OCI-LY7 (cell line): ENCODE measurements around the gene EFHD1. TPM values are rescaled to one million over a fixed set of nuclear protein-coding genes. Genes with fewer than 3 reads are reported as not detected.

Experiments
- BruUV-seq: library from RNA; stranded (reverse); fragments of 400-500 nt; replicated peaks from 2 replicates; lab custom pipeline; 2021; lab: Mats Ljungman, UMichigan
- CTCF ChIA-PET: fragments of 300-600 bp; sonication (Branson Sonifier 250); formaldehyde crosslinking; loops from one replicate; lab custom pipeline; 2022; ENCODE audit warnings: antibody characterized with exemption; ENCODE audit not compliant: unreplicated experiment; lab: Charles Lee
- POLR2A ChIA-PET: fragments of 300-600 bp; sonication (Branson Sonifier 250); formaldehyde crosslinking; loops from one replicate; lab custom pipeline; 2022; ENCODE audit warnings: antibody characterized with exemption; lab: Charles Lee
- DNase-seq: peaks from one replicate; pipeline ENCODE4 v3.0.0-alpha.2; 2015; ENCODE audit warnings: low spot score
- H2AFZ ChIP-seq: fragments of 200-600 bp; sonication (generic), shearing (Covaris generic); 2 replicates; pipeline ENCODE4 v1.6.1; 2014; ENCODE audit warnings: mild to moderate bottlenecking, antibody characterized with exemption, low read length, moderate library complexity
- H3K27ac ChIP-seq: fragments of 200-600 bp; sonication (generic); 2 replicates; pipeline ENCODE4 v1.5.1; 2014; ENCODE audit warnings: mixed run types, low read depth, mild to moderate bottlenecking, moderate library complexity, low read length, inconsistent platforms; ENCODE audit not compliant: poor library complexity, severe bottlenecking
- H3K36me3 ChIP-seq: fragments of 200-600 bp; sonication (generic); 2 replicates; pipeline ENCODE4 v1.6.1; 2014; ENCODE audit warnings: mild to moderate bottlenecking, antibody characterized with exemption, low read length, moderate library complexity, mixed read lengths; ENCODE audit not compliant: insufficient read depth
- H3K4me1 ChIP-seq: fragments of 200-600 bp; sonication (generic); 2 replicates; pipeline ENCODE4 v1.5.1; 2014; ENCODE audit warnings: mild to moderate bottlenecking, low read length; ENCODE audit not compliant: insufficient read depth, poor library complexity, severe bottlenecking
- H3K4me2 ChIP-seq: fragments of 200-600 bp; sonication (generic); 2 replicates; pipeline ENCODE4 v1.6.1; 2014; ENCODE audit warnings: mild to moderate bottlenecking, low read length
- H3K4me3 ChIP-seq: fragments of 200-600 bp; sonication (generic); 2 replicates; pipeline ENCODE4 v1.5.1; 2014; ENCODE audit warnings: mild to moderate bottlenecking, low read depth, low read length; ENCODE audit not compliant: poor library complexity, severe bottlenecking
- H3K79me2 ChIP-seq: fragments of 200-600 bp; sonication (generic); 2 replicates; pipeline ENCODE4 v1.6.1; 2016; ENCODE audit warnings: low read depth, mild to moderate bottlenecking, low read length, moderate library complexity, mixed read lengths; ENCODE audit not compliant: insufficient read depth
- H3K9me2 ChIP-seq: fragments of 200-600 bp; sonication (generic); 2 replicates; pipeline ENCODE4 v1.6.1; 2016; ENCODE audit warnings: mild to moderate bottlenecking, low read length, mixed read lengths; ENCODE audit not compliant: insufficient read depth
- H3K9me3 ChIP-seq: fragments of 200-600 bp; sonication (generic); 2 replicates; pipeline ENCODE4 v1.6.1; 2014; ENCODE audit warnings: mild to moderate bottlenecking, mixed run types, low read length, mixed read lengths
- H4K20me1 ChIP-seq: fragments of 200-600 bp; sonication (generic); 2 replicates; pipeline ENCODE4 v1.6.1; 2014; ENCODE audit warnings: mild to moderate bottlenecking, antibody characterized with exemption, low read length, moderate library complexity, mixed read lengths; ENCODE audit not compliant: insufficient read depth
- EZH2phosphoT487 ChIP-seq: fragments of 200-600 bp; sonication (generic); IDR thresholded peaks from 2 replicates; pipeline ENCODE4 v1.6.1; 2018; ENCODE audit warnings: low read depth, borderline replicate concordance, mild to moderate bottlenecking, mixed run types, antibody characterized with exemption, low read length, moderate library complexity, mixed read lengths
- intact Hi-C: fragments of 100-400 bp; cut with micrococcal nuclease; formaldehyde crosslinking; loops from one replicate; pipeline ENCODE4 v1.10.0; 2022; ENCODE audit not compliant: unreplicated experiment
- total RNA-seq, 2 experiments: library from RNA; depleted of rRNA in 1 of 2; stranded (reverse); fragments of >200 nt in 1 of 2; shearing (Covaris generic) in 1 of 2; gene quantifications; 2 replicates each; pipeline ENCODE4 v1.2.3, GENCODE V29; 2014 to 2022
- TF ChIP-seq, protein P1 (sequence below): fragments of 200-600 bp; sonication (generic); conservative IDR thresholded peaks from 2 replicates; pipeline ENCODE4 v1.5.1; 2014; ENCODE audit warnings: mild to moderate bottlenecking, antibody characterized with exemption, low read length, moderate library complexity, mixed read lengths

The EFHD1 gene
- total RNA-seq, 2 experiments from 2014 or later: not detected

DNA sequence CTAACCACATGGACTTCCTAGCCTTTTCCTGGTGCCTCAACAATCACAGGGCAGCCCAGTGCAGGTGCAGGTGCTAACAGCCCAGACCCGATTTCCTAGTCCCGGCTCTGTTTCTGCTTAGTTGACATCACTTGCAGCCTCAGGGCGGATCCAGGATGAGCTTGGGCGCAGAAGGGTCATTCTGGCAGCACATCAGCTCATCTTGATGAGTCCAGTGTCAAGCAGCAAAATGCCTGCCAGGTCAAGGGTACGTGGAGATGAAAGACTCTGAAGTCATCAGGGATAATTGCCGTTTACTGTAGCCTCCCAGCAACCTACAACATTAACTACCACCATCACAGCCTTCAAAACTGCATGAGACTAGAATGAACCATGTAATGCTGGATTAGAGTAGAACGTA lies 39.4 kb upstream of the EFHD1 start:
- no TSS peak for BruUV-seq
- intact Hi-C loops: no loop called here
- no peaks in the 10 kb centered on the region for H3K9me3 ChIP-seq
- H3K4me1 ChIP-seq: no peaks in the 10 kb centered on the region
- no peaks in the 10 kb centered on the region for H3K79me2 ChIP-seq
- H3K4me3 ChIP-seq: no peak overlapping the region
- ChIA-PET POLR2A (no interaction called here), CTCF (no interaction called here)
- no peaks in the 10 kb centered on the region for H4K20me1 ChIP-seq
- no peaks in the 10 kb centered on the region for H3K36me3 ChIP-seq
- no peak overlapping the region for H3K4me2 ChIP-seq
- H2AFZ ChIP-seq: no peak overlapping the region
- H3K9me2 ChIP-seq: no peaks in the 10 kb centered on the region
- no peak for TF ChIP-seq EZH2phosphoT487
- no peak for DNase-seq
- H3K27ac ChIP-seq: no peak overlapping the region

GRCh38 chr2:232597362-232598079 lies 35.9 kb upstream of the EFHD1 start:
- TF ChIP-seq, protein P1, sequence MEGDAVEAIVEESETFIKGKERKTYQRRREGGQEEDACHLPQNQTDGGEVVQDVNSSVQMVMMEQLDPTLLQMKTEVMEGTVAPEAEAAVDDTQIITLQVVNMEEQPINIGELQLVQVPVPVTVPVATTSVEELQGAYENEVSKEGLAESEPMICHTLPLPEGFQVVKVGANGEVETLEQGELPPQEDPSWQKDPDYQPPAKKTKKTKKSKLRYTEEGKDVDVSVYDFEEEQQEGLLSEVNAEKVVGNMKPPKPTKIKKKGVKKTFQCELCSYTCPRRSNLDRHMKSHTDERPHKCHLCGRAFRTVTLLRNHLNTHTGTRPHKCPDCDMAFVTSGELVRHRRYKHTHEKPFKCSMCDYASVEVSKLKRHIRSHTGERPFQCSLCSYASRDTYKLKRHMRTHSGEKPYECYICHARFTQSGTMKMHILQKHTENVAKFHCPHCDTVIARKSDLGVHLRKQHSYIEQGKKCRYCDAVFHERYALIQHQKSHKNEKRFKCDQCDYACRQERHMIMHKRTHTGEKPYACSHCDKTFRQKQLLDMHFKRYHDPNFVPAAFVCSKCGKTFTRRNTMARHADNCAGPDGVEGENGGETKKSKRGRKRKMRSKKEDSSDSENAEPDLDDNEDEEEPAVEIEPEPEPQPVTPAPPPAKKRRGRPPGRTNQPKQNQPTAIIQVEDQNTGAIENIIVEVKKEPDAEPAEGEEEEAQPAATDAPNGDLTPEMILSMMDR: no peak
- no peak for TF ChIP-seq EZH2phosphoT487
- POLR2A ChIA-PET: no interaction called here
- H4K20me1 ChIP-seq: no peaks in the 10 kb centered on the region

GRCh38 chr2:232598293-232598692 lies 35.1 kb upstream of the EFHD1 start:
- intact Hi-C loops: no loop called here
- H3K9me3 ChIP-seq: no peaks in the 10 kb centered on the region
- no peak overlapping the region for H3K4me3 ChIP-seq
- ChIA-PET POLR2A (no interaction called here), CTCF (no interaction called here)
- no peaks in the 10 kb centered on the region for H3K79me2 ChIP-seq
- no peaks in the 10 kb centered on the region for H3K4me1 ChIP-seq
- no peak overlapping the region for H2AFZ ChIP-seq
- H3K27ac ChIP-seq: no peak overlapping the region
- H4K20me1 ChIP-seq: no peaks in the 10 kb centered on the region
- TF ChIP-seq, protein P1: no peak
- TF ChIP-seq EZH2phosphoT487: no peak
- no peak overlapping the region for H3K4me2 ChIP-seq
- no peaks in the 10 kb centered on the region for H3K9me2 ChIP-seq
- H3K36me3 ChIP-seq: no peaks in the 10 kb centered on the region
- no peak for DNase-seq
- BruUV-seq: no TSS peak

More at GRCh38 chr2:232597362-232598079, 35.9 kb upstream of the EFHD1 start:
- no peaks in the 10 kb centered on the region for H3K4me1 ChIP-seq
- no peak for DNase-seq
- no peaks in the 10 kb centered on the region for H3K79me2 ChIP-seq
- no peak overlapping the region for H3K4me3 ChIP-seq
- H3K36me3 ChIP-seq: no peaks in the 10 kb centered on the region
- H3K9me2 ChIP-seq: no peaks in the 10 kb centered on the region
- no peak overlapping the region for H3K4me2 ChIP-seq
- no peaks in the 10 kb centered on the region for H3K9me3 ChIP-seq
- no peak overlapping the region for H2AFZ ChIP-seq
- H3K27ac ChIP-seq: no peak overlapping the region
- CTCF ChIA-PET: no interaction called here
- BruUV-seq: no TSS peak
- intact Hi-C loops: no loop called here
